Colonic mucosa (tissue), 4 donors: ENCODE measurements around the gene CARMIL1. TPM values are rescaled to one million over a fixed set of nuclear protein-coding genes. Genes with fewer than 3 reads are reported as not detected.
"Not testable (repeated sequence)": the region's sequence is repeated elsewhere in the genome, so short reads cannot be mapped to it uniquely, and the experiment has no call there.

Experiments used
- DNase-seq: peaks from one replicate; pipeline ENCODE4 v3.0.0-alpha.2; 2020
- H3K27ac ChIP-seq: fragments of 200-600 bp; one replicate; pipeline ENCODE4 v1.8.0; 2021
- H3K27me3 ChIP-seq: fragments of 200-600 bp; one replicate; pipeline ENCODE4 v1.8.0; 2021
- H3K36me3 ChIP-seq: fragments of 200-600 bp; one replicate; pipeline ENCODE4 v1.8.0; 2021
- H3K4me1 ChIP-seq: fragments of 200-600 bp; one replicate; pipeline ENCODE4 v1.8.0; 2021; ENCODE audit warnings: mild to moderate bottlenecking
- H3K4me3 ChIP-seq: fragments of 200-600 bp; one replicate; pipeline ENCODE4 v1.8.0; 2021
- H3K9ac ChIP-seq, 2 donors: one replicate each; pipeline ENCODE4 v1.7.0; 2013; ENCODE audit warnings: control low read depth in 2 of 2, low read depth in 2 of 2, low read length in 2 of 2
- H3K9me3 ChIP-seq: fragments of 200-600 bp; one replicate; pipeline ENCODE4 v1.8.0; 2021
- CTCF ChIP-seq: fragments of 200-600 bp; IDR thresholded peaks from one replicate; pipeline ENCODE4 v1.8.0; 2022; ENCODE audit warnings: antibody characterized with exemption, mild to moderate bottlenecking
- intact Hi-C: fragments of 100-400 bp; cut with DNase I; formaldehyde crosslinking; loops from one replicate; pipeline ENCODE4 v1.14.1; 2022
- total RNA-seq, 2 donors: library from RNA; stranded (reverse); fragmentation: NEBNext Ultra II Directional in 1 of 2; extraction: Animal tissue kit (Norgen Biotek cat#: 25700) in 1 of 2; gene quantifications; one replicate each; pipeline ENCODE4 v1.2.1, GENCODE V29; 2021
- donor health status: healthy.
- donor health status: DM: no; HTN: no; CAD: no.
- donor health status: DM: no; HTN: no; CAD: no.

The CARMIL1 gene
- total RNA-seq, 2 donors from 2014 or later, result 38.6 to 50.2 TPM

GRCh38 chr6:25579902-25580495 lies 300.8 kb downstream of the CARMIL1 start:
- no peak overlapping the region for H3K27ac ChIP-seq
- no peak for DNase-seq
- no peaks in the 10 kb centered on the region for H3K36me3 ChIP-seq
- no peaks in the 10 kb centered on the region for H3K9me3 ChIP-seq
- no peak overlapping the region for H3K9ac ChIP-seq
- no peaks in the 10 kb centered on the region for H3K27me3 ChIP-seq
- H3K4me3 ChIP-seq, result no peak overlapping the region
- TF ChIP-seq CTCF, result no peak
- no peaks in the 10 kb centered on the region for H3K4me1 ChIP-seq
- intact Hi-C loops, result no loop called here

- Histone ChIP-seq H3K9me3 (no peaks in the 10 kb centered on the region), H3K27me3 (no peaks in the 10 kb centered on the region), H3K4me1 (no peaks in the 10 kb centered on the region), H3K36me3 (no peaks in the 10 kb centered on the region), H3K27ac (no peak overlapping the region), H3K9ac (no peak overlapping the region), H3K4me3 (no peak overlapping the region)
- no peak for DNase-seq
- intact Hi-C loops, result no loop called here
- no peak for TF ChIP-seq CTCF
Measured at GRCh38 chr6:25582101-25582500, 302.9 kb downstream of the CARMIL1 start.

DNA sequence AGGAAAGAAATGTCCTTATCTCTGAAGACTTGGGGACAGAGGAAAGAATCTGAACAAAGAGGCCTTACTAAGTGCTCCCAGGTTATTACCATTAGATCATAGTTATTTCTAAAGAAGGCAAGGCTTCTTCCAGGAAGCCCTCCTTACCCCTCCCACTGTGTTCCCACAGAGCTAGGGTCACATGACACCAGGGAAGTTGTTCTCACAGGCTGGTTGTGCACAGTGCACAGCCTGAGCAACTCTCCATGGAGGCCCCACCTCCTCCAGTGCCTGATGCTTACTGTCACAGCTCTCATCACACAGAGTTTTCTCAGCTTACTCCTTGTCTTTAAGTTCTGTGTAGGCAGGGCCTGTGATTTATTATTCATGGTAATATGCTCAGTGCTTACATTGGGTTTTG lies 303.9 kb downstream of the CARMIL1 start:
- DNase-seq, result no peak
- H3K4me1 ChIP-seq, result no peaks in the 10 kb centered on the region
- H3K9me3 ChIP-seq, result no peaks in the 10 kb centered on the region
- H3K27me3 ChIP-seq, result no peaks in the 10 kb centered on the region
- no peaks in the 10 kb centered on the region for H3K36me3 ChIP-seq
- intact Hi-C loops, result no loop called here
- H3K9ac ChIP-seq, result no peak overlapping the region
- H3K27ac ChIP-seq, result no peak overlapping the region
- no peak overlapping the region for H3K4me3 ChIP-seq
- TF ChIP-seq CTCF, result no peak

DNA sequence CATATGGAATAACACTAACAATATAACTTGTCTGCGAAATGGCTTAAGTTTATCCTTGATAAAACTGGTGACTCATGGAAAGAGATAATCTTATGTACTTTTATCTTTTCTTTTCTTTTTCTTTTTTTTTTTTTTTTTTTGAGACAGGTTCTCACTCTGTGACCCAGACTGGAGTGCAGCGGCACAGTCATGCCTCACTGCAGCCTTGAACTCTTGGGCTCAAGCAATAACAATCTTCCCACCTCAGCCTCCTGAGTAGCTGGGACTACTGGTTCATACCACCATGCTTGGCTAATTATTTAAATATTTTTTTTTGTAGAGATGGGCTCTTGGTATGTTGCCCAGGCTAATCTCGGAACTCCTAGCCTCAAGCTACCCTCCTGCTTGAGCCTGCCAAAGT lies 304.7 kb downstream of the CARMIL1 start:
- Histone ChIP-seq H3K4me3 (no peak overlapping the region), H3K9me3 (no peaks in the 10 kb centered on the region), H3K9ac (no peak overlapping the region), H3K4me1 (no peaks in the 10 kb centered on the region), H3K27me3 (no peaks in the 10 kb centered on the region), H3K36me3 (no peaks in the 10 kb centered on the region), H3K27ac (no peak overlapping the region)
- intact Hi-C loops, result no loop called here
- DNase-seq, result no peak
- no peak for TF ChIP-seq CTCF

DNA sequence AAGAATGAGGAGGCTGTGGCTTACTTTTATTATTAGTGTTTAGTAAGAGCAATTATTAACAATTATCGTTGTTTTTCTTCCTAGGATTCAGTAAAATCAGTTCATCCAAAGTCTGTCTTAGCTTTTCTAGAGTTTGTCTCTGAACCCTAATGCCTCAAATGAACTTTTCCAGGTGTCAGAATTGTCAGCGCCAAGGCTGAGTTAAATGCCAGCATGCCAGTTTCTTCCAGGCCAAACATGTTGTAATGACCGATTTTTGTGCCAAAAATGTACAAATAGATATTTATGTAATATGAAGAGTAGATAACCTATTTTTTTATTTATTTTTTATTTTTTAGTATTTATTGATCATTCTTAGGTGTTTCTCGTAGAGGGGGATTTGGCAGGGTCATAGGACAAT lies 306.1 kb downstream of the CARMIL1 start:
- Histone ChIP-seq H3K36me3 (no peaks in the 10 kb centered on the region), H3K4me3 (no peak overlapping the region), H3K27me3 (no peaks in the 10 kb centered on the region), H3K9me3 (no peaks in the 10 kb centered on the region), H3K27ac (no peak overlapping the region), H3K4me1 (no peaks in the 10 kb centered on the region), H3K9ac (no peak overlapping the region)
- no peak for TF ChIP-seq CTCF
- DNase-seq, result no peak
- intact Hi-C loops, result no loop called here

GRCh38 chr6:25586119-25586518 lies 306.9 kb downstream of the CARMIL1 start:
- H3K36me3 ChIP-seq, H3K9ac ChIP-seq, H3K27me3 ChIP-seq, H3K27ac ChIP-seq, H3K9me3 ChIP-seq, DNase-seq, intact Hi-C loops, H3K4me1 ChIP-seq, H3K4me3 ChIP-seq: not testable (repeated sequence)
